K562 (cell line): ENCODE data around the gene EDN2. TPM values are rescaled to one million over a fixed set of nuclear protein-coding genes. Genes with fewer than 3 reads are reported as not detected.

Source experiments
- ATAC-seq: fragments of 200-7000 bp; cut with Tn5 transposase; 3 replicates; pipeline ENCODE4 v1.9.1; 2020; ENCODE audit warnings: moderate library complexity
- BruUV-seq: library from RNA; stranded (reverse); fragments of 400-500 nt; replicated peaks from 2 replicates; lab custom pipeline; 2021; lab: Mats Ljungman, UMichigan
- CTCF ChIA-PET: fragments of 300-600 bp; formaldehyde crosslinking; extraction: SDS; loops from one replicate; lab custom pipeline; 2021; ENCODE audit warnings: low intra/inter-chr PET ratio; lab: Yijun Ruan, JAX
- POLR2A ChIA-PET: fragments of 300-600, 350-650 bp; sonication (Branson Sonifier 250); formaldehyde crosslinking; extraction: SDS; loops from one replicate; lab custom pipeline; 2021; ENCODE audit warnings: antibody characterized with exemption, inconsistent platforms; lab: Yijun Ruan, JAX
- DNase-seq, 4 experiments: peaks; one replicate each; pipeline versions ENCODE4 v3.0.0 to v3.0.0-alpha.2; 2011 to 2018; ENCODE audit warnings: low spot score in 3 of 4, mixed read lengths in 3 of 4; ENCODE audit errors: extremely low read depth in 1 of 4
- FAIRE-seq: peaks from 2 replicates; lab custom pipeline; 2011; peaks lifted over from hg19 to GRCh38; lab: Jason Lieb, UNC
- H2AFZ ChIP-seq: 2 replicates; pipeline ENCODE4 v1.6.0; 2011; ENCODE audit warnings: low read depth, low read length, control low read depth, inconsistent platforms
- H3K27ac ChIP-seq: fragments of 200-600 bp; 3 replicates; pipeline ENCODE4 v1.8.0; 2011; ENCODE audit warnings: low read depth, mild to moderate bottlenecking, control low read depth, inconsistent platforms, low read length, moderate library complexity, mixed read lengths; ENCODE audit errors: extremely low read depth
- H3K27me3 ChIP-seq, 2 experiments: fragments of 300-600 bp in 1 of 2; 2 replicates in 1 of 2; 3 replicates in 1 of 2; pipeline versions ENCODE4 v1.6.0 to v1.8.0; 2011; ENCODE audit warnings: inconsistent platforms in 2 of 2, low read length in 2 of 2, mild to moderate bottlenecking in 1 of 2, mixed read lengths in 1 of 2, moderate library complexity in 1 of 2; ENCODE audit not compliant: control insufficient read depth in 2 of 2, insufficient read depth in 2 of 2
- H3K36me3 ChIP-seq: fragments of 300-600 bp; 3 replicates; pipeline ENCODE4 v1.8.0; 2011; ENCODE audit warnings: mild to moderate bottlenecking, low read length, inconsistent platforms; ENCODE audit not compliant: control insufficient read depth, insufficient read depth
- H3K4me1 ChIP-seq, 2 experiments: fragments of 200-600 bp in 1 of 2; replicated peaks in 1 of 2; 2 replicates in 1 of 2; 3 replicates in 1 of 2; pipeline versions ENCODE4 v1.5.1 to v1.8.0; 2011; ENCODE audit warnings: inconsistent platforms in 2 of 2, low read length in 2 of 2, mild to moderate bottlenecking in 1 of 2, mixed read lengths in 1 of 2, moderate library complexity in 1 of 2; ENCODE audit not compliant: control insufficient read depth in 2 of 2, insufficient read depth in 2 of 2
- H3K4me2 ChIP-seq: 2 replicates; pipeline ENCODE4 v1.6.1; 2011; ENCODE audit warnings: low read length, control low read depth, inconsistent platforms, mixed read lengths; ENCODE audit not compliant: insufficient read depth
- H3K4me3 ChIP-seq: fragments of 200-600 bp; sonication (generic), shearing (Covaris generic); 2 replicates; pipeline ENCODE4 v1.5.1; 2016; ENCODE audit warnings: control low read depth, inconsistent platforms
- H3K79me2 ChIP-seq: fragments of 200-600 bp; 3 replicates; pipeline ENCODE4 v1.8.0; 2011; ENCODE audit warnings: low read length, inconsistent platforms; ENCODE audit not compliant: control insufficient read depth, insufficient read depth
- H3K9ac ChIP-seq, 2 experiments: 2 replicates each; pipeline versions ENCODE4 v1.6.0 to v1.6.1; 2011; ENCODE audit warnings: low read depth in 2 of 2, low read length in 2 of 2, control low read depth in 1 of 2, inconsistent platforms in 1 of 2, mild to moderate bottlenecking in 1 of 2, mixed read lengths in 1 of 2; ENCODE audit not compliant: insufficient read depth in 1 of 2
- H3K9me1 ChIP-seq: one replicate; pipeline ENCODE4 v1.6.0; 2011; ENCODE audit warnings: inconsistent platforms, mild to moderate bottlenecking, low read length, moderate library complexity; ENCODE audit not compliant: control insufficient read depth, insufficient read depth
- H3K9me3 ChIP-seq: replicated peaks from 2 replicates; pipeline ENCODE4 v1.5.1; 2011; ENCODE audit warnings: low read depth, low read length, inconsistent platforms; ENCODE audit not compliant: control insufficient read depth, insufficient read depth
- H4K20me1 ChIP-seq: replicated peaks from 2 replicates; pipeline ENCODE4 v1.6.1; 2011; ENCODE audit warnings: low read length, inconsistent platforms, mixed read lengths; ENCODE audit not compliant: control insufficient read depth, insufficient read depth
- ELF2 ChIP-seq: fragments of 250-450 bp; sonication (Bioruptor Pico); IDR thresholded peaks from 2 replicates; pipeline ENCODE4 v1.5.0; 2021; ENCODE audit warnings: mild to moderate bottlenecking
- ETV6 ChIP-seq, 3 experiments: fragments of 150-350 bp in 1 of 3; sonication (generic) in 1 of 3; formaldehyde crosslinking in 1 of 3; IDR thresholded peaks; 2 replicates each; pipeline versions ENCODE4 v1.6.1 to v1.8.0; 2014 to 2022; ENCODE audit warnings: borderline replicate concordance in 2 of 3, low read depth in 2 of 3, antibody characterized with exemption in 1 of 3, low read length in 1 of 3, mild to moderate bottlenecking in 1 of 3, missing genetic modification reagents in 1 of 3
- GABPB2 ChIP-seq: fragments of 250-450 bp; sonication (Bioruptor Pico); conservative IDR thresholded peaks from 2 replicates; pipeline ENCODE4 v1.5.1; 2021; ENCODE audit warnings: mild to moderate bottlenecking
- HDAC1 ChIP-seq, 2 experiments: fragments of 450-650 bp; IDR thresholded peaks; 2 replicates each; pipeline ENCODE4 v1.6.1; 2016 to 2017; ENCODE audit warnings: inconsistent platforms in 1 of 2, mild to moderate bottlenecking in 1 of 2, moderate library complexity in 1 of 2
- LARP7 ChIP-seq: fragments of 450-650 bp; IDR thresholded peaks from 2 replicates; pipeline ENCODE4 v1.6.1; 2016
- MXI1 ChIP-seq: IDR thresholded peaks from 2 replicates; pipeline ENCODE4 v1.6.1; 2011; ENCODE audit warnings: low read depth, mild to moderate bottlenecking, improper control_type of control experiment, low read length
- NFRKB ChIP-seq: fragments of 450-650 bp; IDR thresholded peaks from 2 replicates; pipeline ENCODE4 v1.6.1; 2016; ENCODE audit warnings: low read depth
- NR0B1 ChIP-seq: fragments of 450-650 bp; IDR thresholded peaks from one replicate; pipeline ENCODE4 v1.6.1; 2018; ENCODE audit warnings: mild to moderate bottlenecking, moderate library complexity; ENCODE audit not compliant: partially characterized antibody
- RBM25 ChIP-seq: fragments of 200-400 bp; formaldehyde crosslinking; IDR thresholded peaks from 2 replicates; pipeline ENCODE4 v1.6.1; 2018; ENCODE audit warnings: low read length, low read depth, moderate library complexity; ENCODE audit not compliant: severe bottlenecking
- SNAPC5 ChIP-seq: fragments of 250-450 bp; sonication (Bioruptor Pico); IDR thresholded peaks from 2 replicates; pipeline ENCODE4 v1.8.0; 2021; ENCODE audit warnings: moderate library complexity, mild to moderate bottlenecking, inconsistent platforms
- SREBF2 ChIP-seq: sonication (generic); formaldehyde crosslinking; IDR thresholded peaks from 2 replicates; pipeline ENCODE4 v1.4.0; 2020; ENCODE audit warnings: mild to moderate bottlenecking, missing genetic modification reagents
- TSC22D4 ChIP-seq: fragments of 450-650 bp; IDR thresholded peaks from 2 replicates; pipeline ENCODE4 v1.6.1; 2016; ENCODE audit warnings: missing genetic modification characterization, missing biosample characterization, control low read depth
- ZBED1 ChIP-seq: IDR thresholded peaks from 2 replicates; pipeline ENCODE4 v1.6.1; 2014
- WGBS: fragments of 100-300 bp; shearing (Covaris generic); methylation state at CpG from one replicate; pipeline ENCODE4 v1.1.6; 2016; ENCODE audit warnings: low coverage, mixed read lengths; ENCODE audit not compliant: insufficient coverage; ENCODE audit errors: missing lambda C conversion rate; 5-methylcytosine and 5-hydroxymethylcytosine counted together
- in situ Hi-C: fragments of 300-500 bp; cut with MboI; formaldehyde crosslinking; loops from 4 replicates; pipeline ENCODE4 v1.15.0; 2018; ENCODE audit warnings: inconsistent platforms, mixed read lengths
- intact Hi-C: fragments of 100-400 bp; cut with micrococcal nuclease; formaldehyde crosslinking; loops from 2 replicates; pipeline ENCODE4 v1.14.2; 2022
- polyA plus RNA-seq, 8 experiments: library from polyadenylated mRNA; depleted of rRNA in 4 of 8; stranded (reverse) in 5 of 8; unstranded in 3 of 8; fragments of >200 nt; fragmentation: Nextera tagmentation in 2 of 8; fragmentation: Illumina TruSeq in 1 of 8; extraction: Ambion mirVana in 2 of 8; extraction: Trizol in 1 of 8; gene quantifications; 2 replicates each; pipeline versions ENCODE4 v1.2.1 to v1.2.3, GENCODE V29; 2011 to 2014; ENCODE audit warnings: inconsistent platforms in 1 of 8, missing spikeins in 1 of 8
- total RNA-seq, 7 experiments: library from RNA; depleted of rRNA in 6 of 7; stranded (reverse); fragments of >200 nt in 6 of 7; fragmentation: Illumina TruSeq in 2 of 7; extraction: Trizol in 2 of 7; gene quantifications; 2 replicates each; pipeline versions ENCODE4 v1.2.1 to v1.2.3, GENCODE V29; 2011 to 2021; ENCODE audit warnings: low replicate concordance in 1 of 7

The EDN2 gene
- total and polyA plus RNA-seq, 9 of the 15 experiments (the other 6 are each of a cell fraction or from before 2014, with no cell fraction given) = not detected

GRCh38 chr1:41446851-41447610 lies 37.5 kb downstream of the EDN2 start:
- Histone ChIP-seq H3K9me3 (peaks cover 8% of the 10 kb centered on the region; the same call in 1 of the 2 replicates), H3K27ac (no peak overlapping the region), H3K79me2 (no peaks in the 10 kb centered on the region), H3K27me3 (peaks cover 2 to 28% of the 10 kb centered on the region in 2 experiments; a peak in 2 of 5 replicates), H3K36me3 (no peaks in the 10 kb centered on the region), H4K20me1 (no peaks in the 10 kb centered on the region), H3K9ac (no peak overlapping the region), H3K9me1 (no peaks in the 10 kb centered on the region), H3K4me3 (no peak overlapping the region), H3K4me1 (no peaks in the 10 kb centered on the region), H2AFZ (no peak overlapping the region), H3K4me2 (no peak overlapping the region)
- WGBS = 0% methylated on average over 9 of the region's 9 CpGs
- TF ChIP-seq HDAC1 (IDR thresholded peaks at IDR 0.05) (no peak), NFRKB (no peak), RBM25 (no peak), NR0B1 (no peak), TSC22D4 (tag) (no peak), SREBF2 (CRISPR knock-in tag) (no peak), ELF2 (CRISPR knock-in tag) (no peak), GABPB2 (CRISPR knock-in tag) (no peak), SNAPC5 (CRISPR knock-in tag) (no peak), LARP7 (no peak), MXI1 (no peak), ZBED1 (no peak), ETV6 (IDR thresholded peaks at IDR 0.05; ENCODE audit: borderline replicate concordance in 1 of 2, low read depth in 2 of 2, low read length in 1 of 2) (no peak), ETV6 (CRISPR knock-in tag; IDR thresholded peaks at IDR 0.05; ENCODE audit: borderline replicate concordance) (no peak)
- no TSS peak for BruUV-seq
- no peak for ATAC-seq
- ChIA-PET POLR2A (interaction anchor here (0.7 to 1.0 kb wide), 2 partner anchors 13 to 224 kb away, joined by 3 to 4 read pairs; no protein-coding TSS in a partner anchor), CTCF (no interaction called here)
- intact Hi-C loops (no loop called here), in situ Hi-C loops (no loop called here)
- no peak for DNase-seq
- FAIRE-seq = no peak
